H7 (cell line): ENCODE data around the gene RAP2C. TPM values are rescaled to one million over a fixed set of nuclear protein-coding genes. Genes with fewer than 3 reads are reported as not detected.

Source experiments
- DNase-seq: peaks from one replicate; pipeline ENCODE4 v3.0.0; 2012
- H3K27me3 ChIP-seq: 2 replicates; pipeline ENCODE4 v1.6.0; 2011; ENCODE audit warnings: mild to moderate bottlenecking, low read length; ENCODE audit not compliant: control insufficient read depth, insufficient read depth
- H3K36me3 ChIP-seq: replicated peaks from 2 replicates; pipeline ENCODE4 v1.5.1; 2011; ENCODE audit warnings: low read length; ENCODE audit not compliant: control insufficient read depth, insufficient read depth
- H3K4me3 ChIP-seq: 2 replicates; pipeline ENCODE4 v1.5.1; 2011; ENCODE audit warnings: low read depth, mild to moderate bottlenecking, control low read depth, low read length, moderate library complexity; ENCODE audit not compliant: insufficient read depth
- total RNA-seq: library from RNA; depleted of rRNA; stranded (reverse); fragments of >200 nt; shearing (Covaris generic); gene quantifications from 2 replicates; pipeline ENCODE4 v1.2.3, GENCODE V29; 2014

RAP2C gene
- total RNA-seq, 1 experiment from 2014 or later: 39.9 TPM

DNA sequence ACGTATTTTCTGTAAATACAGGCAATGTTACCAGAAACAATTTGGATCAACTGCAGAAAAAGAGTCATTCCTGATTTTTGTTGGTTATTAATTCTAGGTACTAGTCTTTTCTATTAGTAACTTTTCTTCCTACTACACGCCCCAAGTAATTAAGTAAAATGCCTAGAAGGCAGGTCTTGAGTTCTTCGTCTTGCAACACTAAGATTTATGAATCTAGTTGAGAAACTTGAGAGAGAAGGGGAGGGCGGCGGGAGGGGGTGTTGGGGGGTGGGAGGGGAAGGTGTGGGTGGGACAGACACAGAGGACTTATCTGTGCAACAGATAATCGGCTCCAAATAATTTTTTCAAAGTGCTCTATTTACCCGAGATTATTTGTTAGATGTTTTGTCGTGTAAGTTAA lies 3.0 kb downstream of the RAP2C start:
- peaks cover 3% of the 10 kb centered on the region; the same call in 1 of the 2 replicates for H3K36me3 ChIP-seq
- H3K27me3 ChIP-seq: no peaks in the 10 kb centered on the region
- no peak for DNase-seq
- peak overlapping the region; percentile 89 for H3K4me3 ChIP-seq

DNA sequence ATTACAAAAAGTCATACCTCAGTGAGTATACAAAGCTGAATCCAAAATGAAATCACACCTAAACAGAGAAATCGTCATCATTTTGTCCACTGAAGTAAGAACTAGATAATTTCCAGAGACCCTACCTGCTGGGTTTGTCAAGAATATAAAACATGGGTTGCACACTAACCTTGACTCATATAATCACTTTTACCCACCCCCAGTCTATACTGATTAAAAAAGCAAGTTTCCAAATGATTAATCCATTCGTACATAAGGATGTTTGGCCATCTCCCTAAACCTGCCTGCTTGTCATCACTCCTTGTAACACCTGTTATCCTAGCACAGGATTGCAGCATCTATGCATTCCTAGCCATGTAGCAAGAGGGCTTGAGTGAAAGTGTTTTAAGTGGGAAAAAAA lies 4.7 kb downstream of the RAP2C start:
- Histone ChIP-seq H3K4me3 (no peak overlapping the region), H3K27me3 (no peaks in the 10 kb centered on the region), H3K36me3 (peaks cover 3% of the 10 kb centered on the region; the same call in 1 of the 2 replicates)
- DNase-seq: no peak

DNA sequence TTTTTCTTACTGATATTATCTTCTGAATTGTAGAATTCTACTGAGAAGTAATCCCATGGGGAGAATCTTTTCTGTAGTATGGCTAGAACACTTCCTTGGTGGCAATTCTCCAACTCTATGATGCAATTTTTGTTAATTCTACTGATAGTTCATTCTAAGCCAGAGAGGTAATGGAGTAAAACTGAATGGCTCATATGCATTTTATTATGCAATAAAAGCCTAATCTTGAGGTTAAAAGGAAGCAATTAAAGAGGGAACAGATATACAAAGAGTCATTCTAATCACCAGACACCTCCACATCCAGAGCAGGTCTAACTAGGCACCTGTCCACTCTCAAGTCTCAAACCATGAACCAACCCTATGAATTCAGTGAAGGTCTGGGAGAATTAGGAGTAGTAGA lies 9.7 kb downstream of the RAP2C start:
- H3K36me3 ChIP-seq: peaks cover 3% of the 10 kb centered on the region
- no peak for DNase-seq
- H3K4me3 ChIP-seq: no peak overlapping the region
- H3K27me3 ChIP-seq: no peaks in the 10 kb centered on the region

DNA sequence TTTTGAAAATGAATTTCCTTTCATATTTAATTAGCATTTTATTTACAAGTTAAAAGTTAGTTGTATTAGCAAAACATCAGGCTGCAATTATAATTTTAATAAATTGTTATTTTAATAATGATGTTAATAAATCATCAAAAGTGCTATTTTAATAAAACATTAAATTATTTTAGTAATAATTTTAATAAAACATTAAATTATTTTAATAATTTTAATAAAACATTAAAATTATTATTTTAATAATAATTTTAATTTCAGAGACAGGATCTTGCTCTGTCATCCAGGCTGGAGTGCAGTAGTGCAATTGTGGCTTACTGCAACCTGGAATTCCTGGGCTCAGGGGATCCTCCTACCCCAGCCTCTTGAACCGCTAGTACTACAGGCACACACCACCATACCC lies 10.8 kb downstream of the RAP2C start:
- no peak for DNase-seq
- Histone ChIP-seq H3K4me3 (no peak overlapping the region), H3K27me3 (no peaks in the 10 kb centered on the region), H3K36me3 (peaks cover 1% of the 10 kb centered on the region)

DNA sequence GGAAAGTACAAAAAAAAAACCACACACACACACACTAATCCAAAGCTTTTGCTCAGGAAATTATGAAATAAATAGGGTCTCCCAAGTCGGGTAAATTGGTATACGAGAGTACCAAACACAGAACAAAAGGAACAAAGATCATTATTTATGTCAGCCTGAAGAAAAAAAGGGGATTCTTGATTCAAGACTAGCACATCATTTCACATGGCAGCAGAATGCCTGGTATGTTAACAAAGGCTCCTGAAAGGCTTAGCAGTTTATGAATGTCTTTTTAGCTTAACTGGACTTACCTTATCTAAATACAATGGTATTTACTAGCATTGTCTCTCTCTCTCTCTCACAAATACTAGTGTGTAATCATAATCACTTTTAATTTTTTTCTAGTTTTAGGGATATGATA lies 11.3 kb downstream of the RAP2C start:
- no peaks in the 10 kb centered on the region for H3K27me3 ChIP-seq
- H3K36me3 ChIP-seq: peaks cover 1% of the 10 kb centered on the region
- DNase-seq: no peak
- H3K4me3 ChIP-seq: no peak overlapping the region

DNA sequence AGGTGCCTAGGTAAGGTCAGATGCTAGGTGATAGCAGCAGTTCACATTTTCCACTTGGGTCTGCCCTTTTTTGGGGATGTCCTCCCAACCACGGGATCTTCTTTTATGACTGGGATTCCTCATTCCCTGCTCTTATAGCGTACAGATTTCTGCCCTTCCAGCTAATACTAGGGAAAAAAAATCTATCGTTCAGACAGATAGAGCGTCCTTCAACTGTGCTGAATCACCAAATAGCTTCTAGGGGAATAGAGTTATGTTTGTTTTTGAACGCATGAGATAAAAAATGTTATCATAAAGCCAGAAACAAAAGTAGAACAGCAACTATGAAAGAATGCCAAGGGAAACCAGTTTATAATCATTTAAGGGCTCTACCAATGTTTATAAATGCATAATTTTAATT lies 13.0 kb downstream of the RAP2C start:
- Histone ChIP-seq H3K36me3 (no peaks in the 10 kb centered on the region; the same call in none of the 2 replicates), H3K27me3 (no peaks in the 10 kb centered on the region), H3K4me3 (no peak overlapping the region)
- DNase-seq: no peak

DNA sequence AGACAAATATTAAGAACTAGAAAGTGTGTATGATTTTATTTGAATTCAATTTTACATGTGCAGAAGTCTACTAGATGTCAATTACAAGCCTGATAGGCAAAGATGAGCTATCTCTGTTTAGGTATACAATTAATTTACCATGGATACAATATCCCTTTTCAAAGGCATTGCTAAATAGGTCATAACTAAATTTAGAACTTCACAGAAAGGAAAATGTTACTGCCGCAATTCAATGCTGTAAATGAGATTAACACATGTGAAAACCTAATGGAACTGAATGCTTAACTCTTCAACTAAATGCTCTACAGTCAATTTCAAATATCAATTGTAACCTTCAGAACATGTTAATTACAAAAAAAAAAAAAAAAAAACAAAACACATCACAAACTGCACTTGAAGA lies 14.6 kb downstream of the RAP2C start:
- Histone ChIP-seq H3K4me3 (no peak overlapping the region), H3K27me3 (no peaks in the 10 kb centered on the region), H3K36me3 (no peaks in the 10 kb centered on the region; the same call in none of the 2 replicates)
- DNase-seq: no peak

DNA sequence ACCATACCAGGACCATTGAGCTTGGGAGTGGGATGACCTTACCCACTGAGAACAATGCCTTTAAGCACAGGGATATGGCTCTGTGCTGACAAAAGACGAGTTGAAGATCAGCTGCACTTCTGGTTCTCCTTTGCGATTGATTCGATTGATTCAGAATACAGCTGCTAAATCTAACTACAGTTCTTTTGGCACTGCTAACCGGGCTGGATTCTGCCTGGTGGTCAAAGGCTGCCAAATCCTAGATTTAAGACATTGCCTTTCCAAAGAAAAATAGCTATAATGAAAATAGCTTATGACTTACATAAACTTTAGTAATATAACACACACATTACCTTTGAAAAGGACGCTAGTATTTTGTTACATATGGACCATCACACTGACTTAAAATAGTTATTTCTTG lies 18.3 kb downstream of the RAP2C start:
- H3K36me3 ChIP-seq: no peaks in the 10 kb centered on the region
- H3K27me3 ChIP-seq: no peaks in the 10 kb centered on the region

DNA sequence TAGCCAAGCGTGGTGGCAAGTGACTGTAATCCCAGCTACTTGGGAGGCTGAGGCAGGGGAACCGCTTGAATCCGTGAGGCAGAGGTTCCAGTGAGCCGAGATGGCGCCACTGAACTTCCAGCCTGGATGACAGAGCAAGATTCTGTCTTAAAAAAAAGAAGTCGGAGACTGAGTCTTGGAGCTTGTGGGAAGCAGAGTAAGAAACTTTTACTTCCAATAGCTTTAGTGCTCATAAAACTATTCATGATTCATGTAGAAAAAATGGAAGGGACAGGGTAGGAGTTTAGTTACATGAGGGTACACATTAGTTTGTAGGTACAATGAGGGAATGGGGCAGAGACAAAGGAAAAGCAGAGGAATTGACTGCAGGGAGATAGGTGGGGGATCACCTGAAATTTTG lies 19.3 kb downstream of the RAP2C start:
- no peaks in the 10 kb centered on the region for H3K36me3 ChIP-seq
- no peaks in the 10 kb centered on the region for H3K27me3 ChIP-seq
- DNase-seq: no peak
- H3K4me3 ChIP-seq: no peak overlapping the region

More for the DNA sequence above, 18.3 kb downstream of the RAP2C start:
- DNase-seq: no peak
- H3K4me3 ChIP-seq: no peak overlapping the region

DNA sequence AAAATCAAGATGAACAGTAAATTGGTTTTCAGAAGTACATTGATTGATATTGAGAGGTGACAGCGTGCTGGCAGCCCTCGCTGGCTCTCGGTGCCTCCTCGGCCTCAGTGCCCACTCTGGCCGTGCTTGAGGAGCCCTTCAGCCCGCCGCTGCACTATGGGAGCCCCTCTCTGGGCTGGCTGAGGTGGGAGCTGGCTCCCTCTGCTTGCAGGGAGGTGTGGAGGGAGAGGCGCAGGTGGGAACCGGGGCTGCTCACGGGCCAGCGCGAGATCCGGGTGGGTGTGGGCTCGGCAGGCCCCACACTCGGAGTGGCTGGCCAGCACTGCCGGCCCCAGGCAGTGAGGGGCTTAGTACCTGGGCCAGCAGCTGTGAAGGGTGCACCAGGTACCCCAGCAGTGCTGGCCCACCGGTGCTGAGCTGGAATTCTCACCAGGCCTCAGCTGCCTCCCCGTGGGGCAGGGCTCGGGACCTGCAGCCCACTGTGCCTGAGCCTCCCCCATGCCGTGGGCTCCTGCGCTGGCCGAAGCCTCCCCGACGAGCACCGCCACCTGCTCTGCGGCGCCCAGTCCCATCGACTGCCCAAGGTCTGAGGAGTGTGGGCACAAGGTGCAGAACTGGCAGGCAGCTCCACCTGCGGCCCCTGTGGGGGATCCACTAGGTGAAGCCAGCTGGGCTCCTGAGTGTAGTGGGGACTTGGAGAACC lies 25.2 kb downstream of the RAP2C start:
- DNase-seq: no peak
- no peak overlapping the region for H3K4me3 ChIP-seq
- H3K36me3 ChIP-seq: no peaks in the 10 kb centered on the region
- no peaks in the 10 kb centered on the region for H3K27me3 ChIP-seq

DNA sequence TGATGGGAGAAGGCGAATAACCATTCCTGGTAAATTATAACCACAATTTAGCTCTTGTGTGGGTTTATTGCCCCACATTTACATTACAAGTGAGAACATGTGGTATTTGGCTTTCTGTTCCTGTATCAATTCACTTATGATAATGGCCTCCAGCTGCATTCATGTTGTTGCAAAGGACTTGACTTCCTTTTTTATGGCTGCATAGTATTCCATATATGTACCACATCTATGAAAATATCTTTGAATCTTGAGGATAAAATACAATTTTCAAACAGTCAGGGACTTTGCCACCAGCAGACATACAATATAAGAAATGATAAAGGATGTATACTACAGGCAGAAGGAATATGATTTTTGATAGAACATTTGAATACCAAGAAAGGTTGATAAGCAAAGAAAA lies 27.3 kb downstream of the RAP2C start:
- DNase-seq: no peak
- Histone ChIP-seq H3K36me3 (no peaks in the 10 kb centered on the region), H3K4me3 (no peak overlapping the region), H3K27me3 (no peaks in the 10 kb centered on the region)

DNA sequence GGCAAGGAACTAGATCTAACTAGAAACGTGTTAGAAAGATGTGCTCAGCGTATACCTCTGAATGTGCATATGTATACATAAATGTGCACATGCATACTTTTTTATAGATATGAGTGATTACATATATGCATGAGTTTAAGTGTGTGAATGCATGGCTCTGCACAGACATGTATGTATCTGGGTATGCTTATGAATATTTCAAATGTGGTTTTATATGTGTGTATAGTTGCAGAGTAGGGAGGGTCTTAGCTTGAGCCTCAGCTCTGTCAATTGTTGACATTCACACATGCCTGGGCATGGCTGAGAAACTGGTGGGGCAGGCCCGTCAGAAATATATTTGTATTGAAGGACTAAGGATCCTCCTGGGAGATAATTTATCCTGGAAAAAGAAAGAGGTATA lies 31.1 kb downstream of the RAP2C start:
- no peaks in the 10 kb centered on the region for H3K36me3 ChIP-seq
- no peak overlapping the region for H3K4me3 ChIP-seq
- H3K27me3 ChIP-seq: no peaks in the 10 kb centered on the region
- DNase-seq: no peak

DNA sequence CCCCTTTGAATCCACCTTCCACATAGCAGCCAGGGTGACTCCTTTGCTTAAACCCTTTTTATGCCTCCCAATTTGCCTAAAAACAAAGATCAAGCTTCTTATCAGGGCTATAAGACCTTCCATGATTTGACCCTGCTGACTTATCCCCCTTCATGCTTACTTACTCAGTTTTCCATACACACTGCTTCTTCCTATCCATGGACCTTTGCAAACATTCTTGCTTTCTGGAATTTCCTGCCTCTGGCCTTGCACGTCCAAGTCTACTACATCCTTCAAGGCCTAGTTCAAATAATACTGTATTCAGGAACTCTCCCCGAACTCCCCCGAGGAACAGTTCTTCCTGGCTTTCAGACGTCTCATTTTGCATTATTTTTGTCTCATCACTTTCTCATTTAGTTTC lies 31.8 kb downstream of the RAP2C start:
- no peak for DNase-seq
- no peaks in the 10 kb centered on the region for H3K27me3 ChIP-seq
- no peak overlapping the region for H3K4me3 ChIP-seq
- H3K36me3 ChIP-seq: no peaks in the 10 kb centered on the region

DNA sequence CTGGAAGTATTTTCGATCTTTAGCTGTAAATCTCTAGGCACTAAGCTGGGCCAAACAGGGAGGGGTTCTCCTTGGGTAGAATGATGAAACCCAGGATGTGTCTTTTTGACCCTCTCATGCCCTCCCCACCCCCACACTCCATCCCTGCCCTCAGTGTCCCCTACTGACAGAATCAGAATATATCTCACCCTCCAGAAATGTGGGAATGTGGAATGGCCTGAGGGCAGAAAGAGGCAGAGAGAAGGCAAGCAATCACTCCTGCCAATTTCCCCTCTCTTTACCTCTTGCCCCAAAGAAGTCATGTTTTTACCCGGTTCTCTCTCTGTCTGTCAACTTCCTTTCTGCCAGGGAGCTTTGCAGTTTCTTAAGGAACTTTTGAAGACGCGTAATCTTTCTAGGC lies 34.4 kb downstream of the RAP2C start:
- Histone ChIP-seq H3K36me3 (no peaks in the 10 kb centered on the region), H3K4me3 (no peak overlapping the region), H3K27me3 (no peaks in the 10 kb centered on the region)
- DNase-seq: no peak

DNA sequence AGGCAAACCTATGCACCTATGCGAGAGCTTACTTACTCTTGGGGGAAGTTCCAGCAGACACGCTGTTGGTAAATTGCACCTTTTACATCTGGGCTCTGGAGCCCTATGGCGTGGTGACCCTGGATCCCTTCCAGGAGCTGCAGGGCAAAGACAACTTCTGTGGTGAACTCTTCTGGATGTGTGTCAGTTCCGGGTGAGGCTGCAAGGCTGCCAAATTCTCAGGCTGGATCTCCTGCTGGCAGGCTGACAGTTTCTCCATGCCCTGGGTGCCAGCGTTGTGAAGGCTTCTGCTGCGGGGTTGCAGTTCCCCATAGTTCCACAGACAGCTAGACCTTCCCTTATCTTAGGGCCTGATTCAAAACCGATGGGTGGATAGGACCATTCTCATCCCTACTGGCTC lies 37.9 kb downstream of the RAP2C start:
- H3K4me3 ChIP-seq: no peak overlapping the region
- H3K27me3 ChIP-seq: no peaks in the 10 kb centered on the region
- DNase-seq: no peak
- no peaks in the 10 kb centered on the region for H3K36me3 ChIP-seq

DNA sequence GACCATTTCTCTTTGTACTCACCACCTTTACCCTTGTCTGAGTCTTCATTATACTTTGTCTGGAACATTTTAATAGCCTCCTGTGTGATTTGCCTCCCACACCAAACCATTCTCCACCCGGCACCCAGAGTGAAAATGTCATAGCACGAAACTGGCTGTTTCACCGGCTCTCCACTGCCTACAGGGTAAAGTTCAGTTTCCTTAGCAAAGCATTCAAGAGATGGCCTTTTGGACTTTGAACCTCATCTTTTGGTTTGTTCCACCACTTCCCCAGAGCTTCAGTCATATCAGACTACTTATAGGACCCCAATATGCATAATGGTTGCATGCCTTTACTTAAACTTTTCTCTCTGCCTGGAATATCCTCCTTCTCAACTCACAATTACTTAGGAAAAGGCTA lies 38.3 kb downstream of the RAP2C start:
- Histone ChIP-seq H3K36me3 (no peaks in the 10 kb centered on the region), H3K27me3 (no peaks in the 10 kb centered on the region), H3K4me3 (no peak overlapping the region)
- no peak for DNase-seq
